ENCODE data around the gene B3GALT4.

GRCh38 chr6:33236328-33236727 is 40.6 kb upstream of the B3GALT4 start:
- no peak for TF ChIP-seq EZH2phosphoT487 (IDR thresholded peaks at IDR 0.05; ENCODE audit: insufficient read depth, low read depth)
- no peak for TF ChIP-seq EZH2 (IDR thresholded peaks at IDR 0.05; ENCODE audit: insufficient read depth, poor library complexity, severe bottlenecking)

All from GM23248 (cell line).